Small intestine (tissue), 7 donors: ENCODE measurements around the gene SLC45A3. TPM values are rescaled to one million over a fixed set of nuclear protein-coding genes. Genes with fewer than 3 reads are reported as not detected.
"Not testable (repeated sequence)": the region's sequence is repeated elsewhere in the genome, so short reads cannot be mapped to it uniquely, and the experiment has no call there.

ENCODE experiments used
- DNase-seq, 2 donors: peaks; one replicate each; pipeline versions ENCODE4 v3.0.0 to v3.0.0-alpha.2; 2013
- FAIRE-seq: peaks from 2 replicates; lab custom pipeline; 2012; peaks lifted over from hg19 to GRCh38; lab: Jason Lieb, UNC
- H3K27ac ChIP-seq, 3 donors: one replicate each; pipeline ENCODE4 v1.5.1; 2013; ENCODE audit warnings: low read length in 2 of 3, mild to moderate bottlenecking in 2 of 3, control low read depth in 1 of 3, inconsistent platforms in 1 of 3, low read depth in 1 of 3, moderate library complexity in 1 of 3
- H3K27me3 ChIP-seq, 3 donors: one replicate each; pipeline ENCODE4 v1.6.1; 2013; ENCODE audit warnings: low read length in 3 of 3, inconsistent platforms in 1 of 3; ENCODE audit not compliant: control insufficient read depth in 3 of 3, insufficient read depth in 3 of 3
- H3K36me3 ChIP-seq, 3 donors: one replicate each; pipeline ENCODE4 v1.6.1; 2013; ENCODE audit warnings: low read length in 3 of 3, inconsistent platforms in 1 of 3, low read depth in 1 of 3, mild to moderate bottlenecking in 1 of 3, moderate library complexity in 1 of 3; ENCODE audit not compliant: control insufficient read depth in 3 of 3, insufficient read depth in 2 of 3
- H3K4me1 ChIP-seq, 3 donors: one replicate each; pipeline ENCODE4 v1.6.1; 2013; ENCODE audit warnings: low read length in 2 of 3, inconsistent platforms in 1 of 3, low read depth in 1 of 3, mild to moderate bottlenecking in 1 of 3, moderate library complexity in 1 of 3; ENCODE audit not compliant: control insufficient read depth in 3 of 3, insufficient read depth in 2 of 3
- H3K4me3 ChIP-seq, 3 donors: one replicate each; pipeline ENCODE4 v1.5.1; 2013; ENCODE audit warnings: low read length in 3 of 3, control low read depth in 1 of 3, inconsistent platforms in 1 of 3, low read depth in 1 of 3, mild to moderate bottlenecking in 1 of 3, moderate library complexity in 1 of 3
- H3K9me3 ChIP-seq, 2 donors: one replicate each; pipeline ENCODE4 v1.6.1; 2013; ENCODE audit warnings: low read depth in 1 of 2, low read length in 1 of 2; ENCODE audit not compliant: control insufficient read depth in 2 of 2, insufficient read depth in 1 of 2
- WGBS, 3 donors: extraction: QIAGEN DNeasy Blood & Tissue Kit; methylation state at CpG; one replicate each; pipeline ENCODE4 v1.1.7; 2013; 5-methylcytosine and 5-hydroxymethylcytosine counted together
- polyA plus RNA-seq, 4 donors: library from polyadenylated mRNA; stranded (reverse) in 3 of 4; unstranded in 1 of 4; fragments of 200-250 nt in 3 of 4; fragments of 120-200 nt in 1 of 4; gene quantifications; one replicate each; pipeline versions ENCODE4 v1.2.1 to v1.2.3, GENCODE V29; 2013
- donor health status: healthy with polysubstance abuse.
- donor health status: control.
- donor health status: control.
- donor health status: Bipolar disorder and iron deficiency.
- donor health status: healthy.

SLC45A3 gene
- polyA plus RNA-seq, 4 donors = 1.1 to 10.6 (median 4.9) TPM

DNA sequence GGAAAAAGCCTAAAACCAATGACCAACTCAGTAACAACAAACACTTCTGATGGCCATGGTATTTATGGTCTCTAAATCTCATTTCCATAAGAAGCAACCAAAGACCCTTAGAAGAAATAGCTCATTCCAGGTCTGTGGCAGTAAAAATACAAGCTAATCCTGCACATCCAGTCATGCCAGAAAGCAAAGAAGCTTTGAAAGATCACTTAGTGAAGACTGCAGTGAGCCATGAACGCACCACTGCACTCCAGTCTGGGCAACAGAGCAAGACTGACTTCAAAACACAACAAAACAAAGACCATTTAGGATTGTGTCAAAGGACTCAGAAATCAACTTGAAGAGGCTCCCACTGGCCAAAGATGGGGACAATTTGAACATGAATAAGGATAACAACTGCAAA is 30.1 kb downstream of the SLC45A3 start:
- WGBS, 3 donors = 71 to 96% (median 88%) methylated on average over 1 of the region's 1 CpG
- no peaks in the 10 kb centered on the region for H3K9me3 ChIP-seq
- no peak overlapping the region for H3K27ac ChIP-seq
- H3K36me3 ChIP-seq = peaks cover 0 to 18% (median 0%) of the 10 kb centered on the region in 3 donors
- no peak overlapping the region for H3K4me3 ChIP-seq
- DNase-seq (no peak), FAIRE-seq (no peak)
- H3K4me1 ChIP-seq = no peaks in the 10 kb centered on the region
- H3K27me3 ChIP-seq = no peaks in the 10 kb centered on the region

DNA sequence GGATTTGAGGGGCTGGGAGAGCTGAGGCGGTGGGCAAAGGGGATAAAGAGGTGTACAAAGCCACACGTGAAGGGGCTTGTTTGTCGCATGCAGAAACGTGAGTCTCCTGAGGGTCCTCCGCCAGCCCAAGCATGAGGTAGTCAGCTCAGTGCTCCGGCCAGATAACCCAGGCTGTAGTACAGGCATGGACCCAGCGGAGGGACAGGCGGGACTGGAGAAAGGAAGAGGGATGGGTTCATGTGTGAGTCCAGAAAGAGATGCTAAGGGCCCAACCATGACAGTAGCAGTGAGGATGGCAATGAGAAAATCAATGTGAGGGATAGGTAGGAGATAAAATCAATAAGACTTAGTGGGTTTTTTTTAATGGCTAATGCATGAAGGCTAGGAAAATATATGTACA is 34.8 kb downstream of the SLC45A3 start:
- Histone ChIP-seq H3K27ac (no peak overlapping the region), H3K36me3 (peaks cover 0 to 10% (median 0%) of the 10 kb centered on the region in 3 donors), H3K4me3 (no peak overlapping the region), H3K27me3 (no peaks in the 10 kb centered on the region), H3K9me3 (no peaks in the 10 kb centered on the region), H3K4me1 (no peaks in the 10 kb centered on the region)
- 91 to 94% (median 92%) methylated on average over 8 of the region's 8 CpGs for WGBS, 3 donors
- DNase-seq = no peak
- no peak for FAIRE-seq

DNA sequence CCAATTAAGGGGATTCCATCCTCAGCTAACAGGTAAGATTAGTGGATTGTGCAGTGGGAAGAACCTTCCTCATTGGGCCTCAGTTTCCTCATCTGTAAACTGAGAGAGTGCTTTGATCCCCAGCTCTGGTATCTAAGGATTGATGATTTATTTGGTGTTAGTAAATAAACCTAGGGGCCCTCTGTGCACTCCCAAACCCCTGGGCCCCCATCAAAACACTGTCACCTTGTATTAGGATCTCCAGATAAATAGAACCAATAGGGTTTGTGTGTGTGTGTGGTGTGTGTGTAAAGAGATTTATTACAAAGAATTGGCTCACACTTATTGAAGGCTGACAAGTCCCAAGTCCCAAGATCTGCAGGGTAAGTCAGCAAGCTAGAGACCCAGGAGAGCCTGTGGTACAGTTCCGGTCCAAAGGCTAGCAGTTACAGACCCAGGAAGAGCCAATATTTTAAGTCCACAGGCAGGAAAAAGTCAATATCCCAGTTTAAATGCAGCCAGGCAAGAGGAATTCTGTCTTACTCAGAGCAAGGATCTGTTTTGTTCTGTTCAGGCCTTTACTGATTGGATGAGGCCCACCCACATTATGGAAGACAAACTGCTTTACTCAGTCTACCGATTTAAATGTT is 37.5 kb downstream of the SLC45A3 start:
- peaks cover 0 to 7% (median 0%) of the 10 kb centered on the region in 3 donors for H3K36me3 ChIP-seq
- H3K9me3 ChIP-seq = no peaks in the 10 kb centered on the region
- WGBS, 3 donors = 95 to 98% (median 98%) methylated on average over 2 of the region's 2 CpGs
- no peak overlapping the region for H3K27ac ChIP-seq
- no peaks in the 10 kb centered on the region for H3K27me3 ChIP-seq
- FAIRE-seq (no peak), DNase-seq (no peak)
- H3K4me3 ChIP-seq = no peak overlapping the region
- H3K4me1 ChIP-seq = no peaks in the 10 kb centered on the region

DNA sequence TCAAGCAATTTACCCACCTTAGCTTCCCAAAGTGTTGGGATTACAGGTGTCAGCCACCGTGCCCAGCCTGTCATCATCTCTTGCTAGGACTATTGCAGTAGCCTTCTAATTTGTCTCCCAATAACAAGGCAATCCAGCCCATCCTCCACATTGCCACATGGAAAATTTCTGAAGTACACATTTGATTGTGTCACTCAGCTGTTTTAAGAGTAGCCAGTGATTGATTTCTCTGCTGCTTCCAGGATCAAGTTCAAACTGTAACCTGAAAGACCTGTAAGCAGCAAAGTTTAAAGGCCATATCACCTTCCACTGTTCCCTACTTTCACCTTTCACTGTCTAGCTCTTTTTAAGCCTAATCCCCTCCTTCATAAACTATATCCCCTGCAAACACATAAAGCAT is 40.7 kb downstream of the SLC45A3 start:
- WGBS, 3 donors = 85 to 100% (median 86%) methylated on average over 1 of the region's 1 CpG
- Histone ChIP-seq H3K4me3 (no peak overlapping the region), H3K27ac (no peak overlapping the region), H3K36me3 (no peaks in the 10 kb centered on the region), H3K27me3 (no peaks in the 10 kb centered on the region), H3K4me1 (no peaks in the 10 kb centered on the region), H3K9me3 (no peaks in the 10 kb centered on the region)
- DNase-seq = no peak
- FAIRE-seq = no peak

DNA sequence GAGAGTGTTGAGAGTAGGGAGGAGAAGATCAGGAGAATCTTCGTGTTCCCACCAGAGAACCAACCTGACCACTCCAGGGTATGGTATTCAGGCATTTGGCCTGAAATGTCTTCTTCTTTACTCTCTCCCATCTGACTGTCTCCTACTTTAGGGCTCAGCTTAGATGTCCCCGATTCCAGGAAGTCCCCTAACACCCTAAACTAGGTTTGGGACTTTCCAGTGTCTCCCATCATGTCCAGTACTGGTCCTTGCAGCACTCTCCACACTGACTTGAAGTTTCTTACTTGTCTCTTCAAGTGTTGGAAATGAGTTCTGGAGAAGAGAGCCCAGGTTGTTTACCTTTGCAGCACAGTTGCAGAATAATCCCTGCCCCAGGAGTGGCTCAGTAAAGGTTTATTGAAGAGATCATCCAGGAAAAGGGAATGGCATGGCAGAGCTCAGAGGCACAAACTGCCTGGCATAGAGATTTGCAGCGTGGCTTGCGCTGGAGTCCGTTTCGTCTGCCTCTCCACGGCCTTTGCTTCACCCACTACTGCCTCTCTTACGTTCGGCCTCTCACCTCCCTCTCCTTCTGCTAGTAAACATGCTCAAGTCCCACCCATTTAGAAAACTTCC is 42.3 kb downstream of the SLC45A3 start:
- DNase-seq (no peak), FAIRE-seq (no peak)
- peaks cover 0 to under 1% (median 0%) of the 10 kb centered on the region in 3 donors for H3K4me1 ChIP-seq
- H3K27ac ChIP-seq = no peak overlapping the region
- 88 to 90% (median 90%) methylated on average over 9 of the region's 9 CpGs for WGBS, 3 donors
- H3K36me3 ChIP-seq = no peaks in the 10 kb centered on the region
- no peaks in the 10 kb centered on the region for H3K27me3 ChIP-seq
- H3K9me3 ChIP-seq = no peaks in the 10 kb centered on the region
- no peak overlapping the region for H3K4me3 ChIP-seq

DNA sequence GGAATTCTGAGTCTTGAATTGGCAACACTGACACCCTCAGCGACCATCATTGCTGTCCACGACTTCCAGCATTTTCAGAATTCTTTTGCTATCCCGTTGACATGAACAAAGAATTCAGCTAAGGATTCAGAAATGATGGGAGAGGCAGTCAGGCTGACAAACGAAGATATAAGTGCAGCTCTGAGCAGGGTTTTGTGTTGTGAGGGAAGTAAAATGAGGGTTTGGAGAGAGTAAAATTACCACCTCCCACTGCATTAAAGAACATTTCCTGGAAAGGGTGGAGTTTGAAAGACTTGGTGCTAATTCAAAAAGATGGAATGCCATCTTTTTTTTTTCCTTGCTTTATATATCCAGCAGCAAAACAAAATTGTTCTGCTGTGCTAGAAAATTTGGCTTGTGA is 43.6 kb downstream of the SLC45A3 start:
- H3K4me1 ChIP-seq = peaks cover 0 to 5% (median 0%) of the 10 kb centered on the region in 3 donors
- DNase-seq (no peak), FAIRE-seq (no peak)
- no peak overlapping the region for H3K27ac ChIP-seq
- no peaks in the 10 kb centered on the region for H3K36me3 ChIP-seq
- no peaks in the 10 kb centered on the region for H3K9me3 ChIP-seq
- H3K27me3 ChIP-seq = no peaks in the 10 kb centered on the region
- WGBS, 3 donors = 36 to 50% (median 46%) methylated on average over 4 of the region's 4 CpGs
- H3K4me3 ChIP-seq = no peak overlapping the region

DNA sequence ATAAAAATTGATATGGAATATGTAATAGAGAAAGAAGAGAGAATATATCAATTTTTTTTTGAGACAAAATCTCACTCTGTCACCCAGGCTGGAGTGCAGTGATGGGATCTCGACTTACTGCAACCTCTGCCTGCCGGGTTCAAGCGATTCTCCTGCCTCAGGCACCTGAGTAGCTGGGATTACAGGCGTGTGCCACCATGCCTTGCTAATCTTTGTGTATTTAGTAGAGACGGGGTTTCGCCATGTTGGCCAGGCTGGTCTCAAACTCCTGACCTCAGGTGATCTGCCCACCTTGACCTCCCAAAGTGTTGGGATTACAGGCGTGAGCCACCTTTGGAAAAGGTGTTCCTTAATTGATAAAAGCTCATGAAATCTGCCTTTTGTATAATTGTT is 44.2 kb downstream of the SLC45A3 start:
- H3K4me3 ChIP-seq, DNase-seq, H3K27ac ChIP-seq, H3K27me3 ChIP-seq, H3K4me1 ChIP-seq, H3K36me3 ChIP-seq, FAIRE-seq, H3K9me3 ChIP-seq: not testable (repeated sequence)
- WGBS, 3 donors = 73 to 88% (median 80%) methylated on average over 7 of the region's 7 CpGs

DNA sequence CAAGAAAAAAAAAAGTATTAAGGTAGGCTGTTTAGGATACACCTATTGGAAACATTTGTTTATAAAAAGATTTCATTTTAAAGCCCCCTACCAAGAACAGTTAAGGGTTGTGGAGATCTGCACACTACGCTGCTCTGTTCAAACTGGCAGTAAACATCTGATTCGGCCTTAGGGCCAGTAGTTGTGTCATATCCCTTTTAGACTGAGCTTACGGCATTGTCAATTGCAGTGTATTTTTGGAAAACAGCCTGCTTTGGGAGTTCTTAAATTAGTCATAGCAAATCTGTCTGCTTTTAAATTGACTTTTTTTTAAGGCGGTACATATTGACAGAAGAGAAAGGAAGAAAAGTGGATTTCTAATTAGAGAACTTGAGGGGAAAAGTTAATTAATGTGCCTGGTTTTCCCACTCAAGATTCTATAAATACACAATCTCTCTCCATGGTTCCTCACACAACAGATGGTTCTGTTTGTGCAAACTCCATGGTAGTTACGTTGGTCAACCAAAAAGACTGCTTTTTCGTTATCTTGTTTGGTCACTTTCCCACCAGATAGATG is 46.8 kb downstream of the SLC45A3 start:
- H3K4me1 ChIP-seq = peaks cover 0 to 9% (median 2%) of the 10 kb centered on the region in 3 donors
- H3K27ac ChIP-seq = no peak overlapping the region
- H3K9me3 ChIP-seq = no peaks in the 10 kb centered on the region
- peaks cover 0 to 3% (median 0%) of the 10 kb centered on the region in 3 donors for H3K36me3 ChIP-seq
- no peak overlapping the region for H3K4me3 ChIP-seq
- DNase-seq (no peak), FAIRE-seq (no peak)
- WGBS, 3 donors = 77 to 93% (median 85%) methylated on average over 6 of the region's 6 CpGs
- H3K27me3 ChIP-seq = no peaks in the 10 kb centered on the region
